ENCODE results near the gene C17orf50. TPM values are rescaled to one million over a fixed set of nuclear protein-coding genes. Genes with fewer than 3 reads are reported as not detected.

C17orf50 gene
- total RNA-seq, 1 donor from 2014 or later, result not detected

DNA sequence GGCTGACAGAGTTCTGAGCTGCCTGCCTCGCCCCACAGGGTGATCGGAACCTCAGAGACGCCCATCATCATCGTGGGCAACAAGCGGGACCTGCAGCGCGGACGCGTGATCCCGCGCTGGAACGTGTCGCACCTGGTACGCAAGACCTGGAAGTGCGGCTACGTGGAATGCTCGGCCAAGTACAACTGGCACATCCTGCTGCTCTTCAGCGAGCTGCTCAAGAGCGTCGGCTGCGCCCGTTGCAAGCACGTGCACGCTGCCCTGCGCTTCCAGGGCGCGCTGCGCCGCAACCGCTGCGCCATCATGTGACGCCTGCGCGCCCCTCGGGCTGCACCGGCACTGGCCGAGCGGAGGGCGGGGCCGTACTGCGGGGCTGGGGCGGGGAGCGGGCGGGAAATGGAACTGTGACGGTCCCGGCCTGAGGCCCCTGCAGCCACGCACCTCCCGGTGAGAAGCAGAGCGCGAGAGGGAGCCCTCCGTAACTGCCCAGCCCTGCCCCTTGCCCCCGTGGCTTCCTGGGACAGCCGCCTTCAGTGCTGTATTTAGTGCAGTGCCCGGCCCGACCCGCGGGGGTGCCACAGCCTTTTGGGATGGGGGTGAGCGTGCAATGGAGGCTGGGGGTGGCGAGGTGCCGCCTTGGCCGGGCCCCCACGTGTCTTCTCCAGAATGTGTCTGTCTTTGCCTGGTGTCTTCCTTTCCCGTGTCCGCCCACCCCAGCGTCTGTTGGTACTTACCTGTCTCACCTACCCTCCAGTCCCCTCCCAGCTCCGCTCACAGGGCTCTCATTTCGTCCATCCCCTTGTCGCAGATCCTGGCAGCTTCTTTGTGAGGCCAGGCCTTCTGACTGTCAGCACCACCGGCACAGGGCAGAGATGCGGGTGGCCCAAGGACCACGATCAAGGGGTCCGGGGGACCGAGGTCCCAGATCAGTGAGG is 19.4 kb upstream of the C17orf50 start:
- ATAC-seq, result peak; percentile 40 to 58

DNA sequence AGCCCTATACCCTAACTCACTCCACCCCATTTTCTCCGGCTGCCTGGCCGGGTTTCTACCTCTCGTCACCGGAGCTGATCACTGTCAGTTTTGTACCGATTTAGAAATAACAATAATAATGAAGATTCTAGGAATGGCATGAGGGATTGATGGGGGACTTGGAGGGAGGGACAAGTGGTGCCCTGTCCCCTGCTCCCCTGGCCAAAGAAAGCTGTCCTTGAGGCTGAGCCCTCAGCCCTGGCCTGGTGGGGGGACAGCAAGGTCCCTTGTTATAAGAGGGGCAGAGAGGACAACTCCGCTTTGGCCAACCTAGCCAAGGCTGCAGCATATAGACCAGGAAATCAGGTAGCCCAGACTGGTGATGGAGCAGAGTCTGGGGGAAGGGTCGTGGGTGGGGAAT is 18.2 kb upstream of the C17orf50 start:
- TF ChIP-seq, protein P1, sequence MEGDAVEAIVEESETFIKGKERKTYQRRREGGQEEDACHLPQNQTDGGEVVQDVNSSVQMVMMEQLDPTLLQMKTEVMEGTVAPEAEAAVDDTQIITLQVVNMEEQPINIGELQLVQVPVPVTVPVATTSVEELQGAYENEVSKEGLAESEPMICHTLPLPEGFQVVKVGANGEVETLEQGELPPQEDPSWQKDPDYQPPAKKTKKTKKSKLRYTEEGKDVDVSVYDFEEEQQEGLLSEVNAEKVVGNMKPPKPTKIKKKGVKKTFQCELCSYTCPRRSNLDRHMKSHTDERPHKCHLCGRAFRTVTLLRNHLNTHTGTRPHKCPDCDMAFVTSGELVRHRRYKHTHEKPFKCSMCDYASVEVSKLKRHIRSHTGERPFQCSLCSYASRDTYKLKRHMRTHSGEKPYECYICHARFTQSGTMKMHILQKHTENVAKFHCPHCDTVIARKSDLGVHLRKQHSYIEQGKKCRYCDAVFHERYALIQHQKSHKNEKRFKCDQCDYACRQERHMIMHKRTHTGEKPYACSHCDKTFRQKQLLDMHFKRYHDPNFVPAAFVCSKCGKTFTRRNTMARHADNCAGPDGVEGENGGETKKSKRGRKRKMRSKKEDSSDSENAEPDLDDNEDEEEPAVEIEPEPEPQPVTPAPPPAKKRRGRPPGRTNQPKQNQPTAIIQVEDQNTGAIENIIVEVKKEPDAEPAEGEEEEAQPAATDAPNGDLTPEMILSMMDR (IDR thresholded peaks at IDR 0.05), result no peak
- DNase-seq, result no peak

More for the DNA sequence above, 19.4 kb upstream of the C17orf50 start:
- Histone ChIP-seq H3K4me3 (peak overlapping the region; percentile 30), H3K9me3 (no peaks in the 10 kb centered on the region), H3K27ac (no peak overlapping the region), H3K36me3 (no peaks in the 10 kb centered on the region), H3K27me3 (ENCODE audit: low read depth) (peaks cover 32% of the 10 kb centered on the region), H3K4me1 (peaks cover 8% of the 10 kb centered on the region)
- TF ChIP-seq, protein P1 (IDR thresholded peaks at IDR 0.05), result peak; percentile 7
- intact Hi-C loops (cut with DNase I), result loop anchor here (10.0 kb wide), 1 partner anchor 126 kb away; no protein-coding TSS in a partner anchor
- no peak for DNase-seq

DNA sequence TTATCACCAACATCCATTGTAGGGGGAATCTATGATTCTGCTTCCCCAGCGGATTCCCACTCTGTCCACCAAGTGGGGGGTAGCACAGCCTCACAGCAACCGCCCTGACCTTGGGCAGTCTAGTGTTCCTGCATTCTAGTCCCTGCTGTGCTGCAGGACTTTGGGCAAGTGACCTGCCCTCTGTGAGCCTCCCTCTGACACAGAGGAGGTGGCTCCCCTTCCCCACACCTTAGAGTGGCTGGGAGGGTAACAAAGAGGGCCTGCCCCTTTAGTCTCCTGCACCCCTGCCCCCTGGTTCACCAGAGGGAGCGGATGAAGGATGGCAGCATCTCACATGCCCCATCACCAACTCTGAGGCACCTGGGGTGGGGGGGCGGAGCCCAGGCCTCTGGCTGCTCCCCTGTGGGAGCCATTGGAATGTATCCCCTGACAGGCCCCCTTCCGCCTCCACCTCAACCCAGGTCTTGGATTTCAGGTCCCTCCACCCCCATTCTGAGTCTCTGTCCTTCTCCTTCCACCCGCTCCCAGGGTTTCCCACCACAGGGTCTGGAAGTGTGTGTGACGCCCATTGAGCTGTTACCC is 17.7 kb upstream of the C17orf50 start:
- Histone ChIP-seq H3K27me3 (ENCODE audit: low read depth) (peaks cover 40% of the 10 kb centered on the region), H3K4me3 (no peak overlapping the region), H3K9me3 (no peaks in the 10 kb centered on the region), H3K36me3 (no peaks in the 10 kb centered on the region), H3K4me1 (peaks cover 8% of the 10 kb centered on the region), H3K27ac (no peak overlapping the region)
- no peak for ATAC-seq
- intact Hi-C loops (cut with DNase I), result loop anchor here (10.0 kb wide), 1 partner anchor 128 kb away; no protein-coding TSS in a partner anchor
- TF ChIP-seq, protein P1 (IDR thresholded peaks at IDR 0.05), result no peak
- no peak for DNase-seq

More for the DNA sequence above, 18.2 kb upstream of the C17orf50 start:
- Histone ChIP-seq H3K9me3 (no peaks in the 10 kb centered on the region), H3K27ac (no peak overlapping the region), H3K4me1 (peaks cover 8% of the 10 kb centered on the region), H3K36me3 (no peaks in the 10 kb centered on the region), H3K4me3 (no peak overlapping the region), H3K27me3 (ENCODE audit: low read depth) (peaks cover 36% of the 10 kb centered on the region)
- intact Hi-C loops (cut with DNase I), result loop anchor here (10.0 kb wide), 1 partner anchor 128 kb away; no protein-coding TSS in a partner anchor
- no peak for ATAC-seq

DNA sequence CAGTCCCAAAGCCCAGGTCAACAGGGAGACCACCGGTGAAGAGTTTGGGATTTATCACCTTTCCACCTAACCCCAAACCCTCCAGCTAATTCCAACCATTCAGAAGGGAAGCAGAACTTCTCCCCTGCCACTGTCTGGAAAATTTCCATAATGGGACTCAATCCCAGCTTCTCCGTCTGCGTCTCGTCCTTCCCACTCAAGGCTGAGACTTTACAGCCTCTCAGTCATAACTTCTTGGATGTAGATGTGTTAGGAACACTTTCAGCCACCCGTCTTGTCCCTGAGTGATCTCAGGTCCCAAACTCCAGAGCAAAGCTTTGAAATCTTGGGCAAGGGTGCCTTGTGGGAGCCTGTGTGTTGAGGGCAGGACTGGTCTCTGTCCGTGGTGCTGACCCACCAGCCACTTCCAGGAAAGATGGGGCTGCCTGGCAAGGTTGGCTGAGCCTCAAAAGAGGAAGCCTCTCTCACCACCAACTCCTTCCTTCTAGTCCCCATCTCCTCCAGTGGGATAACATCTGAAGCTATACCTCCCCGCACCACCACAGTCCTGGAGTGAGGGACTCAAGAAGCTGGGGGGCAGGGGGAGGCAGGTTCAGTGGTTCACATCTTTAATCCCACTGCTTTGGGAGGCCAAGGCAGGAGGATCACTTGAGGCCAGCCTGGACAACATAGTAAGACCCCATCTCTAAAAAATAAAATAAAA is 16.9 kb upstream of the C17orf50 start:
- H3K4me3 ChIP-seq, result no peak overlapping the region
- TF ChIP-seq, protein P1 (IDR thresholded peaks at IDR 0.05), result no peak
- H3K4me1 ChIP-seq, result peaks cover 8% of the 10 kb centered on the region
- no peak overlapping the region for H3K27ac ChIP-seq
- no peaks in the 10 kb centered on the region for H3K9me3 ChIP-seq
- no peaks in the 10 kb centered on the region for H3K36me3 ChIP-seq
- DNase-seq (no peak), ATAC-seq (no peak)
- peaks cover 47% of the 10 kb centered on the region for H3K27me3 ChIP-seq (ENCODE audit: low read depth)
- intact Hi-C loops (cut with DNase I), result loop anchor here (10.0 kb wide), 1 partner anchor 129 kb away; no protein-coding TSS in a partner anchor

DNA sequence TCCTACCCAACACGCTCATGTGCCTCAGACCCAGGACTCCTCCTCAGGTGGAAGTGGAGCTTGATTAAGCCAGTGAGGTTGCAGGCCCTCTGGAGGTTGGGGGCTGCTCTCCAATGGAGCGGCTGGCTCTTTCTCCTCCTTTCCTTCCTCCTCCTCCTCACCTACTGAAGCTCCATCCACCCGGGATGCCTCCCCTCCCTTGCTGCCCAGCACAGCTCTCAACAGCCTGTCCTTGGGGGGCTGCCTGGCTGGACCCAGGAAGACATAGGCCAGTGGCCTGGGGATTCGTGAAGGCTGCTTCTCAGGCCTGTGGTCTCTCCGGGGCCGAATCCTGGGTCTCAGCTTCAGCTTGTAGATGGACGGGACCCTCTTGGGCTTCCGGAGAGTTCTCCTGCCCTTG is 15.9 kb upstream of the C17orf50 start:
- Histone ChIP-seq H3K9me3 (no peaks in the 10 kb centered on the region), H3K36me3 (no peaks in the 10 kb centered on the region), H3K4me1 (peaks cover 8% of the 10 kb centered on the region), H3K27ac (no peak overlapping the region), H3K27me3 (ENCODE audit: low read depth) (peaks cover 57% of the 10 kb centered on the region), H3K4me3 (no peak overlapping the region)
- TF ChIP-seq, protein P1 (IDR thresholded peaks at IDR 0.05), result no peak
- no peak for DNase-seq
- ATAC-seq, result no peak
- intact Hi-C loops (cut with DNase I), result loop anchor here (10.0 kb wide), 1 partner anchor 130 kb away; no protein-coding TSS in a partner anchor

Data from lower lobe of right lung (tissue), 2 donors.